Upper lobe of left lung (tissue), 6 donors: ENCODE results near the gene DHX9. TPM values are rescaled to one million over a fixed set of nuclear protein-coding genes. Genes with fewer than 3 reads are reported as not detected.
"Not testable (repeated sequence)": the region's sequence is repeated elsewhere in the genome, so short reads cannot be mapped to it uniquely, and the experiment has no call there.

ENCODE experiments used
- ATAC-seq, 2 donors: fragments of 200-7000 bp; cut with Tn5 transposase; one replicate each; pipeline ENCODE4 v1.9.1; 2022; ENCODE audit warnings: mild to moderate bottlenecking in 2 of 2, moderate library complexity in 2 of 2; ENCODE audit not compliant: low FRiP score in 2 of 2
- DNase-seq, 2 donors: peaks; one replicate each; pipeline ENCODE4 v3.0.0-alpha.2; 2019 to 2020
- H3K27ac ChIP-seq, 4 donors: fragments of 200-600 bp; sonication (generic); one replicate each; pipeline ENCODE4 v1.5.1; 2016 to 2019
- H3K27me3 ChIP-seq, 4 donors: fragments of 200-600 bp; sonication (generic); one replicate each; pipeline ENCODE4 v1.5.1; 2017 to 2019
- H3K36me3 ChIP-seq, 4 donors: fragments of 200-600 bp; sonication (generic); one replicate each; pipeline ENCODE4 v1.5.1; 2016 to 2019
- H3K4me1 ChIP-seq, 4 donors: fragments of 200-600 bp; sonication (generic); one replicate each; pipeline ENCODE4 v1.5.1; 2018 to 2019
- H3K4me3 ChIP-seq, 4 donors: fragments of 200-600 bp; sonication (generic); one replicate each; pipeline ENCODE4 v1.5.1; 2017 to 2019; ENCODE audit warnings: mild to moderate bottlenecking in 2 of 4, moderate library complexity in 1 of 4
- H3K9me3 ChIP-seq, 4 donors: fragments of 200-600 bp; sonication (generic); one replicate each; pipeline ENCODE4 v1.5.1; 2018 to 2019
- EP300 ChIP-seq, 4 donors: sonication (generic); formaldehyde crosslinking; IDR thresholded peaks; one replicate each; pipeline ENCODE4 v1.5.1; 2017; ENCODE audit warnings: antibody characterized with exemption in 4 of 4, control low read depth in 2 of 4
- POLR2A ChIP-seq, 4 donors: fragments of 450-650 bp; IDR thresholded peaks; one replicate each; pipeline ENCODE4 v1.5.1; 2016 to 2017; ENCODE audit warnings: antibody characterized with exemption in 4 of 4, mild to moderate bottlenecking in 2 of 4
- POLR2AphosphoS5 ChIP-seq, 2 donors: sonication (generic); formaldehyde crosslinking; IDR thresholded peaks; one replicate each; pipeline ENCODE4 v1.5.1; 2017; ENCODE audit warnings: antibody characterized with exemption in 2 of 2
- WGBS, 2 donors: methylation state at CpG; one replicate each; pipeline ENCODE4 v1.1.5; 2017 to 2018; 5-methylcytosine and 5-hydroxymethylcytosine counted together
- total RNA-seq, 6 donors: library from RNA; depleted of rRNA in 4 of 6; stranded (reverse); fragments of >200 nt in 4 of 6; gene quantifications; one replicate each; pipeline versions ENCODE4 v1.1.0 to v1.2.1, GENCODE V29; 2016 to 2021
- TF ChIP-seq, protein P1 (sequence below), 6 experiments: fragments of 450-650 bp in 4 of 6; fragments of 200-600 bp in 2 of 6; sonication (generic) in 2 of 6; IDR thresholded peaks; one replicate each; pipeline ENCODE4 v1.5.1; 2016 to 2019; ENCODE audit warnings: antibody characterized with exemption in 6 of 6
- donor health status: DM: no; HTN: no; CAD: no; lungs with moderate emphysema.
- donor health status: DM: no; HTN: yes; CAD: no; lungs with severe emphysema.

Gene DHX9
- total RNA-seq, 6 donors from 2014 or later: 53.4 to 134 (median 91.7) TPM

DNA sequence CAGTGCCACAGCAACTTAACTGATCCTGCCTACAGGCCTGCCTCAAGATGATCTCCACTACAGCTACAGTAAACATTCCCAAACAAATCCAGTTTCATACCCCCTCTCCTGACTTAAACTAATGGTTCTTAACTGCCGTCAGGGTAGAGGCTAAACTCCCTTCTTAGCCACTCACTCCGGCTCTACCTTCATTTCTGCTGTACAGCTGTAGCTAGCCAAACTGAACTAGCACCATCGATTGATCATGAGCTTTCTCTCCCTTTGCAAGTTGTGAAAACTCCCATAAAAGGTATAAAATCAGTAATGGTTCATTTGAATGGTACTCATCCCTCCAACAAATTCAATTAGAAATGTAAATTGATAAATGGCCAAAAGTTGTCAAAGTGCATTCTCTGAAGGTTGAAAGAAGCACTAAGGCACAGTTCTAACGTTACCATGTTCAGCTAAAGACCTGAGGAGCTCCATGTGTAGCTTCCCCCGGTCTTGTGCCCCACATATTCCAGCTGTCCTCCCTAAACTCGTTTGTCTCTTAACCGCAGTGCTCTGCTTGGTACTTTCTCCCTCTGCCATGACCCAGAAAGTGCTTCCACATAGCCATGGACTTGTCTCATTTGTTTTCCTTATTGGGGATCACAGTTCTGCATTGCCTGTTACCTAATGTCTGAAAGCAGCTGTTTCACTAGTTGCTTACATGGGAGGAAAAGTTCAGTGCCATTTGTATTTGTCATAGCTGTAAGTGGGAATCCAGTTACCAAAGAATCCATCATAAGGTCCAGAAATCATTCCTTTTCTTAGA lies 49.8 kb downstream of the DHX9 start:
- H3K36me3 ChIP-seq: peaks cover 43 to 52% (median 47%) of the 10 kb centered on the region in 4 donors
- H3K4me1 ChIP-seq: peaks cover 0 to 5% (median 0%) of the 10 kb centered on the region in 4 donors
- DNase-seq (no peak), ATAC-seq (no peak)
- 86 to 88% methylated on average over 7 of the region's 7 CpGs for WGBS, 2 donors
- H3K27ac ChIP-seq: no peak overlapping the region
- H3K27me3 ChIP-seq: no peaks in the 10 kb centered on the region
- no peak for TF ChIP-seq EP300 (IDR thresholded peaks at IDR 0.05)
- TF ChIP-seq, protein P1, sequence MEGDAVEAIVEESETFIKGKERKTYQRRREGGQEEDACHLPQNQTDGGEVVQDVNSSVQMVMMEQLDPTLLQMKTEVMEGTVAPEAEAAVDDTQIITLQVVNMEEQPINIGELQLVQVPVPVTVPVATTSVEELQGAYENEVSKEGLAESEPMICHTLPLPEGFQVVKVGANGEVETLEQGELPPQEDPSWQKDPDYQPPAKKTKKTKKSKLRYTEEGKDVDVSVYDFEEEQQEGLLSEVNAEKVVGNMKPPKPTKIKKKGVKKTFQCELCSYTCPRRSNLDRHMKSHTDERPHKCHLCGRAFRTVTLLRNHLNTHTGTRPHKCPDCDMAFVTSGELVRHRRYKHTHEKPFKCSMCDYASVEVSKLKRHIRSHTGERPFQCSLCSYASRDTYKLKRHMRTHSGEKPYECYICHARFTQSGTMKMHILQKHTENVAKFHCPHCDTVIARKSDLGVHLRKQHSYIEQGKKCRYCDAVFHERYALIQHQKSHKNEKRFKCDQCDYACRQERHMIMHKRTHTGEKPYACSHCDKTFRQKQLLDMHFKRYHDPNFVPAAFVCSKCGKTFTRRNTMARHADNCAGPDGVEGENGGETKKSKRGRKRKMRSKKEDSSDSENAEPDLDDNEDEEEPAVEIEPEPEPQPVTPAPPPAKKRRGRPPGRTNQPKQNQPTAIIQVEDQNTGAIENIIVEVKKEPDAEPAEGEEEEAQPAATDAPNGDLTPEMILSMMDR (IDR thresholded peaks at IDR 0.05): no peak
- H3K4me3 ChIP-seq: no peak overlapping the region
- no peaks in the 10 kb centered on the region for H3K9me3 ChIP-seq

- 47 to 58% methylated on average over 5 to 6 of the region's 6 CpGs for WGBS, 2 donors
- H3K27me3 ChIP-seq: no peaks in the 10 kb centered on the region
- TF ChIP-seq EP300 (IDR thresholded peaks at IDR 0.05): no peak
- TF ChIP-seq, protein P1 (IDR thresholded peaks at IDR 0.05): no peak
- TF ChIP-seq POLR2A (IDR thresholded peaks at IDR 0.05): no peak
- no peak for TF ChIP-seq POLR2AphosphoS5 (IDR thresholded peaks at IDR 0.05)
- DNase-seq (no peak), ATAC-seq (no peak)
- peaks cover 0 to 5% (median 0%) of the 10 kb centered on the region in 4 donors for H3K4me1 ChIP-seq
- H3K27ac ChIP-seq: no peak overlapping the region
- H3K9me3 ChIP-seq: no peaks in the 10 kb centered on the region
- H3K36me3 ChIP-seq: peaks cover 33 to 41% (median 37%) of the 10 kb centered on the region in 4 donors
- no peak overlapping the region for H3K4me3 ChIP-seq
Measured at GRCh38 chr1:182889997-182890396, 50.9 kb downstream of the DHX9 start.

GRCh38 chr1:182890927-182891610 lies 51.9 kb downstream of the DHX9 start:
- H3K4me1 ChIP-seq: peaks cover 0 to 5% (median 0%) of the 10 kb centered on the region in 4 donors
- ATAC-seq (peak in 1 of 2 donors; percentile 26), DNase-seq (peak in 1 of 2 donors; percentile 61)
- H3K27ac ChIP-seq: no peak overlapping the region
- H3K27me3 ChIP-seq: no peaks in the 10 kb centered on the region
- no peaks in the 10 kb centered on the region for H3K9me3 ChIP-seq
- no peak for TF ChIP-seq EP300 (IDR thresholded peaks at IDR 0.05)
- TF ChIP-seq, protein P1 (IDR thresholded peaks at IDR 0.05): no peak
- TF ChIP-seq POLR2A (IDR thresholded peaks at IDR 0.05): no peak
- TF ChIP-seq POLR2AphosphoS5 (IDR thresholded peaks at IDR 0.05): no peak
- H3K36me3 ChIP-seq: peaks cover 23 to 30% (median 27%) of the 10 kb centered on the region in 4 donors
- H3K4me3 ChIP-seq: no peak overlapping the region
- 88 to 93% methylated on average over 9 of the region's 9 CpGs for WGBS, 2 donors

DNA sequence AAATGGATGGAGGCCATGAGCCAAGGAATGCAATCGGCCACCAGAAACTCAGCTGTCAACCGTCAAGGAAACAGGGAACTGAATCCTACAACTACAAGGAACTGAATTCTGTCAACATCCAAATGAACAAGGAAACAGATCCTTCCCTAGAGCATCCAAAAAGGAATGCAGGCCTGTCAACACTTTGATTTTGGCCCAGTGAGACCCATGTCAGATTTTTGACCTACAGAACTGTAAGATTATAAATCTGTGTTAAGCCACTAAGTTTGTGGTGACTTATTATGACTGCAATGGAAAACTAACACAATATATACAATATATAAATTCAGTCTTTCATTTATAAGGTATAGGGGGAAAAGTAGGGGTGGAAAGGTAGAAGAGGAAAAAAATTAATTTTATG lies 58.5 kb downstream of the DHX9 start:
- Histone ChIP-seq H3K36me3 (no peaks in the 10 kb centered on the region), H3K4me1 (no peaks in the 10 kb centered on the region), H3K9me3 (no peaks in the 10 kb centered on the region), H3K27me3 (no peaks in the 10 kb centered on the region), H3K27ac (no peak overlapping the region), H3K4me3 (no peak overlapping the region)
- DNase-seq: no peak
- TF ChIP-seq, protein P1 (IDR thresholded peaks at IDR 0.05): no peak
- TF ChIP-seq POLR2AphosphoS5 (IDR thresholded peaks at IDR 0.05) (no peak), POLR2A (IDR thresholded peaks at IDR 0.05) (no peak), EP300 (IDR thresholded peaks at IDR 0.05) (no peak)
- WGBS, 2 donors: 49 to 68% methylated on average over 2 of the region's 2 CpGs
- ATAC-seq: no peak

DNA sequence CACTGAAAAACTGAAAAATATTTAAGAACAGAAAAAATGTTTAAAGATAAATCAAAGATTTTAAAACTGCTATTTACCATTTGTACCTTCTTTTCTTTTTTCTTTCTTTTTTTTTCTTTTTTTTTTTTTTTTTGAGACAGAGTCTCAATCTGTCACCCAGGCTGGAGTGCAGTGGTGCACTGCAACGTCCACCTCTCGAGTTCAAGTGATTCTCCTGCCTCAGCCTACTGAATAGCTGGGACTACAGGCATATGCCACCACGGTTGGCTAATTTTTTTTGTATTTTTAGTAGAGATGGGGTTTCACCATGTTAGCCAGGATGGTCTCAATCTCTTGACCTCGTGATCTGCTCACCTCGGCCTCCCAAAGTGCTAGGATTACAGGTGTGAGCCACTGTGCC lies 62.8 kb downstream of the DHX9 start:
- H3K27me3 ChIP-seq, H3K4me3 ChIP-seq, H3K36me3 ChIP-seq, DNase-seq, ATAC-seq, H3K27ac ChIP-seq, H3K4me1 ChIP-seq, H3K9me3 ChIP-seq: not testable (repeated sequence)
- 79 to 89% methylated on average over 5 of the region's 5 CpGs for WGBS, 2 donors
